Stimulated activated CD8-positive, alpha-beta memory T cell treated with anti-CD3 and anti-CD28 coated beads, Interleukin-2, amount 100 ng/mL, for 48 hours (primary cell): ENCODE measurements around the gene IL18R1.

Source experiments
- DNase-seq, 2 donors: peaks; one replicate each; pipeline ENCODE4 v3.0.0-alpha.2; 2020; ENCODE audit warnings: low read depth in 2 of 2

Gene IL18R1

GRCh38 chr2:102345329-102345920 is 10.2 kb upstream of the IL18R1 start:
- DNase-seq = no peak

DNA sequence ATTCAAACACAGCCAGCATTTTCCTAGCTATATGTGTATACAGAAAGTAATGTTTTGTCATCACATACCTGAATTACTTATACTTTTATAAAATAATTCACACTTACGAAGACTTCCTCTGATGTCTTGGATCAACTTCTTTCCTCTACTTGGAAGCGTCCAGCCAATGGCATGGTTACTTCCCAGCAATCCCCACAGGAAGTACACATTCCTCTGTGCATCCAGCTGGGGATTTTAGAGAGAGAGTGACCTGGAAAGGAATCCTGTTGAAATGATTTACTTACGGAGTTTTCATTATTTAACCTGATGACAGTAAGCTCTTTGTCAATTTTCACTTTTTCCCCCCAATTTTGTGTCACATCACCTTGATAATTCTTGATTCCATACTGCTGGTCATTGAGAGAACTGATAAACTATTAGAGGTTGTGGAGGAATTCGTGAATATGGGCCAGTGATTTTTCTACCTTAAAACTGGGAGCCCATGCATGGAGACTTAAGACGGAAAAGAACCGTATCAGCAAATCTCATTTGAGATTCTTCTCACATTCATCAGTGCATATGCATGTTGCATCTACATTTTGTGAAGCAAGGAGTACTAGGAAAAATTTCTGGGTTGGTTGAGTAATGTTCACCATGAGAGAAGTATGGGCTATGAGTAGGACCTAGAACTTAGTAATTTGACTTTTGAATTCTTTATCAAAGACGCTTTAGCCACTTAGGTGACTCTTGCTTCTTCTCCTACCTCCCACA is 9.0 kb upstream of the IL18R1 start:
- DNase-seq = no peak

DNA sequence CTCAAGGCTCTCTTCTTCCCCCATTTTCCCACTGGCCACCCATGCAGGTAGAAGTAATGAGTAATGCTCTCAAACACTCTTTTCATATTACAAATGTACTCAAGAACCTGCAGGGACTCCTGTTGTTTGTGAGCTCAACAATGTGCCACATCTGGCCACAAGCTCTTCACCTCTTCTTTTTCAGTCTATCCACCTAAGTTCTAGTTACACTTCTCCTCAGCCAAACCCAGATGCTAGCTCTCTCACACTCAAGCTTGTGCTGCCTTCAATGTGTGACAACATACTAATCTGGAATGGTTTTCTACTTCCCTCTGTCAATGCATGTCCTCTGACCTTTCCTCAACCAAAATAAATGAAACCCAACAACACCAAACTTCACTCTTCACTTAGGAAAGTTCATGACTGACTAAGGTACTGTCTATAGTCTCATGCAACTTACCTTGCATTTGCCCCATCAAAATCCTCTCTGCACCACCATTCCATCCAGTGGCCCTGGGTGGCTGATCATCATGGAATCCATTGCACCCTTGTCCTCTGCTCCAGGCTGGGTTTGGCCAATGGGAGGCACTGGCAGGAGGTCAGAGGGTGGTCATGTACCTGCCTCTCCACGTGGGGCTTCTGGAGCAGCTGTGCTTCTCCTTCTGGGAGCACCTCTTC is 5.3 kb upstream of the IL18R1 start:
- no peak for DNase-seq

DNA sequence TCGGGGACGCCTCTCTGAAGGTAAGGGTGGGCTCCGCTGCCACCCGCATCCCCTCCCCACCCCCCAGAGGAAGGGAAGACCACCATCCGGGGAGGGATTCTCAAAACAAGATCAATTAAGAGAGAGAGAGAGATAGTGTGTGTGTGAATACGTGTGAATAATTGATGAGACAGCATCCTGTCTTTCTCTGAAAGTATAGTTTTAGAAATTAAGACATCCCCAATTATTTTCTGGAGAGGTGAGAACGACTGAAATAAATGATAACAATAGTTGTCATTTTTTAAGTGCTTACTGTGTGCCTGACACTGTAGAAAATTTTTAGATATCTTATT is 751 bp downstream of the IL18R1 start:
- no peak for DNase-seq

DNA sequence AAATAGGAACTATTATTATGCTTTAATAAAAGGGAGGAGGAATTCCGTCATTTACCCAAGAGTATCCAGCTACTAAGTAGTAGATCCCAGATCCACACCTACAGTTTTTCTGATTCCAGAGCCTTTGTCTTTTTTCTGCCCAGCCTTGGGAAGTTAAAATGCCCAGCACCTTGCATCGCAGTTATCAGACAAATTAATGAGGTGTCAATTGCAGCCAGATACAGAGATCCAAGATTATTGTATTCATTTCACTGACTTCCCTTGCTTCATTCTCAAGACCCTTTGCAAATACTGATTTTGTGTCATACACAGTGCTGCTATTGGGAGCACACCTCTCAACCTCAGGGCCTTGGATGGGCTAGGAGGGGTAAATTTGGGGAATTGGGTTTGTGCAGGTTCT is 1.1 kb downstream of the IL18R1 start:
- no peak for DNase-seq

DNA sequence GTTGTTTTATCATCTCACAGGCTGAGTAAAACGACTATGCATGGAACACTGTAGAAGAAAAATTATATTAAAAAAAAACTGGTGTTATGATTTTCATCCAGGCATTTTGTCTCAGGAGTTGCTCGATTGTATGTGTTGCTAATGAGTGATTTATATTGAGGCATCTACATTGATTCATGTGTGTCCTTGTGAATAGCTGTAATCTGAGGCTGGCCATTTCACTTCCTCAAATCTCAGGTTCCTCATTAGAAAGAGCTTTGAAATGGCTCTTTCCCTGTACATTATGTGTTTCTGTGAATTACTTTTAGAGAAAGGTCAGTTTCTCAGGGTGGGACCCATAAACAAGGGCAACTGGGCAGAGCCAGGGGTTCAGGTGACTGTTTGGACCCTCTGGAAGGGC is 2.3 kb downstream of the IL18R1 start:
- DNase-seq = no peak

- no peak for DNase-seq
These were observed 2.9 kb downstream of the IL18R1 start for GRCh38 chr2:102358496-102358895.

DNA sequence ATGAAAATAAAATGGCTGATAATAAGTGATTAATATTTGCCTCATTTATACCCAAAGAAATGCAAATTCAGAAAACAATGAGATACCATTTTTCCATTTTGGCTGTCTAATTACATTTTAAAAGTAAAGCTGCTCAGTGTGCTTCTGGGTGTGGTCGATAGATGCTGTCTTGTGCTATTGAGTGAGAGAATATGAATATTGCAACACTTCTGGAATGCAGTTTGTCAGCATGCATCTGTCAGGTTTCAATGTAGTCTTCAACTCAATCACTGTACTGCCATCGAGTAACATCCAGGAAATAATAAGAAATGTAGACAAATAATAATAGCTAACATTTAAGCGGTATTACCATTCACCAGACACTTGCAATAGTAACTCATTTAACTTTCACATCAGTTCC is 3.9 kb downstream of the IL18R1 start:
- DNase-seq = no peak

GRCh38 chr2:102361632-102362241 is 6.1 kb downstream of the IL18R1 start:
- DNase-seq = no peak

- DNase-seq = no peak
These were observed 10.2 kb downstream of the IL18R1 start for GRCh38 chr2:102365763-102366162.

DNA sequence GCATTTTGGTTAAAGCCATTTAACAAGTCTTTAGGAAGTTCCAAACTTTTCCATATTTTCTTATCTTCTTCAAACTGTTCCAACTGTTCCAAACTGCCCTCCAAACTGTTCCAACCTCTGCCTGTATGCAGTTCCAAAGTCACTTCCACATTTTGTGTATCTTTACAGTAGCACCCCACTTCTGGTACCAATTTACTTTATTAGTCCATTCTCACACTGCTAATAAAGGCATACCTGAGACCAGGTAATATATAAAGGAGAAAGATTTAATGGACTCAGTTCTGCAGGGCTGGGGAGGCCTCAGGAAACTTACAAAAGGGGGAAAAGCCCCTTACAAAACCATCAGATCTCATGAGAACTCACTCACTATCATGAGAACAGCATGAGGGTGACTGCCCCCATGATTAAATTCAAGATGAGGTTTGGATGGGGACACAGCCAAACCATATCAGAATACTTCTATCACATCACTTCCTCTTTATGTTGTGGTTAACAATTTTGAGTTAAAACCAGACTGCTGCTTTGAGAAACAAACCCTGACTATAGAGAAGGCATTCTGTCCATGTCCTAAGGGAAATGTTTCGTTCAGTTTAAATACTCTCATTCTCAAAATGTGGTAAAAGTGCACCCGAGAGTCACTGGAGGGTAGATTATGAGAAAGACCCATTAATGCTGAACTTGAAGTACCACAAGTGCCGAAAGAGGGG is 11.0 kb downstream of the IL18R1 start:
- DNase-seq = no peak

- no peak for DNase-seq
These were observed 11.9 kb downstream of the IL18R1 start for GRCh38 chr2:102367331-102367971.

DNA sequence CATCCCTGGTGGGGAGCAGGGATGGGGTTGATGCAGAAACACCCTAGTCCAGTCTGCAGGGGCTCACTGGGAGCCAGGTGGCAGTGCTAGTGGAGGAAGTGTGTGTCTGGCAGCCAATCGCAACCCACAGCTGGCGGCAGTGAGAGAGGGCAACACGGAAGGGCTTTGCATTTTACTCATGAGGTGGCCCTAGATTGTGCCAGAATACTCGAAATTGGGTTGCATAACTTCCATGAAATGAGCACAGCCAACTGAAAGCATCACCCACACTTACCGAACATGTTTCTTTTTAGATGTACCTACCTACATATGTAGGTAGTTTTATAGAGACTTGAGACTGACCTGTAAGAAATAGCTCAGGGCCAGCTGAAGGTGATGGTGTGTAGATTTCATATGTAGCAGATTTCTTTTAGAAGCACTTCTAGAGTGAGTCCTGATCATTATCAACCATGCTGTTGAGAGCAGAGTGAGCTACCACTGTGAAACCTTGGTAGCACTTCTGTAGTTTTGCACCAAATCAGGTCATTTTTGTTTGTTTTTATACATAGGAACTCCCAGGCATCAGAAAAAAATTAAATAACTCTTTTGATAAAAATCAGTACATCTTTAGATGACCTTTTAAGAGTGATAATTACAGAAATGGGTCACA is 13.0 kb downstream of the IL18R1 start:
- no peak for DNase-seq

- no peak for DNase-seq
These were observed 14.3 kb downstream of the IL18R1 start for GRCh38 chr2:102369866-102370265.

DNA sequence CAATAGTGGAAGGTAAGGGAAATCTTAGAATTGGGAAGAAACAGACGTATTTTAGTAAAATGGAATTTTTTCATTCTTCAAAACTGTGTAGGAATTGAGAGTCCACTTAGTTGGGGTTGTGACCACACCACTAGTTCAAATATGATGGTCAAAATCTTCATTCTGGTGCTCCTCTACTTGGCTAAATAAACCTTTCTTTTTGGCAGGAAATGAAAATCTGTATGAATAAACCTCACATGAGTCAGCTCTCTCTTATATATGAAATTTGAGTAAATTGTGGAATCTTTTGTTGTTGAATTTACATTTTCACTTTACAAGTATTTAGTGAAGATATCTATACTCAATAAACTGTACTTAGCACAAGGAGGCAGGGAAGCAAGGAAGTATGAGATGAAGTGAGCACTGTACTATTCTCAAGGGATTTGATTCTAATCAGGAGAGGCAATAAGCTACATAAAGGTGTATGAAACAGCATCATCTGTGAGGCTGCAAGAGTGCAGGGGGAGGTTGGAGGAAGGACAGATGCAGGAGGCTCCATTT is 20.5 kb downstream of the IL18R1 start:
- DNase-seq = no peak

GRCh38 chr2:102383722-102384121 is 28.1 kb downstream of the IL18R1 start:
- no peak for DNase-seq

- no peak for DNase-seq
These were observed 29.9 kb downstream of the IL18R1 start for GRCh38 chr2:102385522-102385921.

GRCh38 chr2:102386004-102386403 is 30.4 kb downstream of the IL18R1 start:
- DNase-seq = no peak

DNA sequence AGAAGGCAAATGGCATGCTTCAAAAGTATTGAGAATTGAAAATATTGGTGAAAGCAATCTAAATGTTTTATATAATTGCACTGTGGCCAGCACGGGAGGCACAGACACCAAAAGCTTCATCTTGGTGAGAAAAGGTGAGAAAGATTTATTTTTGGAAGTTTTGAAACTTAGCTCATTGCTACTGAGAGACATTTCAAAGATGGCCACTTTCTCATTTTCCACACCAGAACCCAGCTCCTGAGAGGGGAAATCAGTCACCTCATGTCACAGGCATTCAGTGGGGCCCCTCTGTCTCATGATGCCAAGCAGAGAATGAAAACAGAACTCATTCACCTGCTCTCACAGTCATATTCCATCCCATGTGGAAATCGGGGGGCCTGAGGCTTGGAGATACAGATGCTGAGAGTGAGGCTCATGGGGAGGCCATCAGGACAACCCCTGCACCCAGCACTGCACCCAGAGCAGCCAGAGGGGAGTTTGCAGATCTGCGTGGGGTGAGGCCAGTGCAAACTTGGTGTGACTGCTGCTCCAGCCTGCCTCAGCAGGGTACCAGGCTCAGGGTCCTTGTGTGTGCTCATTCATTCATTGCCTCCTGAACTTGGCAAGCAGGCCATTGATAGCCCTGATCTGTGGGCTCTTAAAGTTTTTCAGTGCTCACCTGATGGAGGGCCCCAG is 31.4 kb downstream of the IL18R1 start:
- no peak for DNase-seq

DNA sequence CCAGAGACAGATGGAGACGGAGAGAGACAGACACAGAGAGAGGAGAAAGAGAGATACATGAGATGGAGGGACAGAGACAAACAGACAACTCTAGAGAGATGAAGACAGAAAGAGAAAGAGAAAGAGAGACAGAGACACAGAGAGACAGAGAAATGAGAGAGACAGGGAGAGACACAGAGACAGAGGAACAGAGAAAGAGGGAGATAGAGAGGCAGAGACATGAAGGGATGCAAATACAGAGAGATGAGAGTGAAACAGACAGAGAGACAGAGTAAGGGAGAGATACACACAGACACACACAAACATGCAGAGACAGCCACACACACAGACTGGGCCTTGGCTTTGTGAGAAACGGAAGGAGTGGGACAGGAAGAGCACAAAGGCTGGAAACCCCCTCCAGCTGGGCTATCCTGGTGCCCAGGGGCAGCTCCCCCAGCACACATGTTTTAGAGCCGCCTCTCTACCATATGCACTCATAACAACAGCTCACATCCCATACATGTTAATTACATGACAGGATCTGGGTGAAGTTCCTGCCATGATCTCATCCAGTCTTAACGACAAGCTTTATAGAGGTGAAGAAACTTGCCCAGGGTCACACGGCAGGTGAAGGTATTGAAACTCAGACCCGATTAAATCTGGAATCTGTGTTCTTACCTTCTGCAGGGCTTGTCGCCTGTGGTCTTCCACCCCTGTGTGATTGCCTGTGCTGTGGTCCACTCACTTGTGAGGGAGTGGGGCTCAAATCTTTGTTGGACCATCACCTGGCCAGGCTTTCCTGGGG is 32.4 kb downstream of the IL18R1 start:
- DNase-seq = no peak
